ENCODE data around the gene MAPK4. TPM values are rescaled to one million over a fixed set of nuclear protein-coding genes. Genes with fewer than 3 reads are reported as not detected.
"Not testable (repeated sequence)": the region's sequence is repeated elsewhere in the genome, so short reads cannot be mapped to it uniquely, and the experiment has no call there.

Gene MAPK4
- total RNA-seq, 1 experiment from 2014 or later = not detected

GRCh38 chr18:50696929-50697328 is 137.0 kb downstream of the MAPK4 start:
- in situ Hi-C loops (cut with HindIII; ENCODE audit: low pct_unique_long_range_greater_than_20kb, low sequenced_read_pairs) = no loop called here
- DNase-seq (ENCODE audit: low read depth) = no peak

DNA sequence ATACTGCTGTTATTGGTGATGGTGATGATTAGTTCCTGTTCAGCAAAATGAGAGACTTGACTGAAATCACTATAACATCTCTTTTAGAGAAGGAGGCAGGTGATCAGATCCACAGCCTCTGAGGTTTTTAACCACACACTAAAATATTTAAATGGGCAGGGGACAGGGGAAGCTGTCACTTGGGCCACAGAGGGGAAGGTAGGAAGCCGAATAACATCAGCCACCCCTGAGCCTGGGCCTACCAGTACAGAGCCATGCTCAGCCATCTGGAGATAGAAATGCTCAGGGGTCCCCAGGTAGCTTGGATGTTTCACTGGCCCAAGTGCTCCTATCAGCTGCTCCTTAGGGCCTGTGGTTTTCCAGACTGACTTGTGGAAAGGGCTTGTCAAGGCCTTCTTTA is 137.6 kb downstream of the MAPK4 start:
- DNase-seq (ENCODE audit: low read depth) = no peak

DNA sequence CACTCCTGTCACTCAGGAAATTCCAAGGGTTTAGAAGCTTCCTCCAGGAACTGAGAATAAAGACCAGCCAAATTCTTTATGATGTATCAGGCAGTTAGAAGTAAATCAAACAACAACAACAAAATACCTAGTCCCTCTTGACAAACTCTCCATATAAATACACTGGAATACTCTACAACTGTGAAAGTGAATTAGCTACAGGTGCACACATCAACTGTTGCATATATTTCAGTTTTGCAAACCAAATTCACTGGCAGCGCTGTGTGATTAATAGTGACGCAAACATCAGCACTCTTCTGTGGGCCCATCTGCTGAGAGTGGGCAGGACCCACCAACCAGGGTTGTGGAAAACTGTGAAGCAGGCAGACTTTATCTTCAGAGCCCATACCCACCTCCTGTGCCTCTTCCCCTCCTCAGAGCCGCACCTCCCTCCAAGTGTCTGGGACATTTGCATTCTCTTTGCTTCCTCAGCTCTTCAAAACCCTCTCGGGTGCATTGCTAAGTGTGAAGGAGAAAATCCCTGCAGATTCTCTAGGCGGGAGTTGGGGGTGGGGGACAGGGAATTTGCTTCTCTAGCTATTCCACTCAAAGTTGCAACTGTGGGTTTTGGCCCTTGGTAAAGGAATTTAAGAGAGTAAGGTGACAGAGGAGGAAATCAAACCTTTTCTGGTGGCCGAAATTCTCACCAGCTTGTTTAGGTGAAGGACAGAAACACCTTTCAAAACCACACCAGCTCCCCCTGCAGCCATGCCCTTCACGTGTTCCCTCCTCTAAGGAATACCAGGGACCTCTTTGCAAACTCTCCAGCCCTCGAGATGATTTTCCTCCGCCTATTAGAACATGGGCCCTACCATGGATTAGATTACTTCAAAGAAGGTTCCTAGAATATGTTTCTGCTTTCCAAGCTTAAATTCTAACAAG is 140.6 kb downstream of the MAPK4 start:
- in situ Hi-C loops (cut with HindIII; ENCODE audit: low pct_unique_long_range_greater_than_20kb, low sequenced_read_pairs) = no loop called here
- no peak for DNase-seq (ENCODE audit: low read depth)

More for the DNA sequence above, 137.6 kb downstream of the MAPK4 start:
- in situ Hi-C loops (cut with HindIII; ENCODE audit: low pct_unique_long_range_greater_than_20kb, low sequenced_read_pairs) = no loop called here

DNA sequence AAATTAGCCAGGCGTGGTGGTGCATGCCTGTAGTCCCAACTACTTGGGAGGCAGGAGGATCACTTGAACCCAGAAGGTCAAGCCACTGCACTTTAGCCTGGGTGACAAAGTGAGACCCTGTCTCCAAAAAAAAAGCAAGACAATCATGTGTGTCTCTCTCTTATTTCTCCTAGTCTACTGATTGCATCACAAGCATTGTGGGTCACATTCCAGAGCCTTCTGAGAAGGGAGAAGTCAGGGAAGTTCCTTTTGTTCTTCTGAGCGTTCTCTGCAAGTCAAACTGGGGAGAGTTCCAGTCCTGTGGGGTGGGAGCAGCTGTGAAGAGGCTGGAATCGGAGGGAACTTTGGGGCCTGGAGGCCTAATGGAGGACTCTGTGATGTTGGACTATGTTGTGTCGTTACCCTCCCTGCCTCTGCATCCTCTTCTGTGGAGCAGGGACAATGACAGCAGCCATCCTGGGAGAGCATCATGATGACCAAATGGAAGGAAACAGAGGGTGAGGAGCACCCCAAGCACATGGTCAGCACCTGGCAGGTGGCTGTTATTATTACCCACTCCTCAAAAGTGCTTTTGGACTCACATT is 144.6 kb downstream of the MAPK4 start:
- DNase-seq (ENCODE audit: low read depth) = no peak
- in situ Hi-C loops (cut with HindIII; ENCODE audit: low pct_unique_long_range_greater_than_20kb, low sequenced_read_pairs) = no loop called here

DNA sequence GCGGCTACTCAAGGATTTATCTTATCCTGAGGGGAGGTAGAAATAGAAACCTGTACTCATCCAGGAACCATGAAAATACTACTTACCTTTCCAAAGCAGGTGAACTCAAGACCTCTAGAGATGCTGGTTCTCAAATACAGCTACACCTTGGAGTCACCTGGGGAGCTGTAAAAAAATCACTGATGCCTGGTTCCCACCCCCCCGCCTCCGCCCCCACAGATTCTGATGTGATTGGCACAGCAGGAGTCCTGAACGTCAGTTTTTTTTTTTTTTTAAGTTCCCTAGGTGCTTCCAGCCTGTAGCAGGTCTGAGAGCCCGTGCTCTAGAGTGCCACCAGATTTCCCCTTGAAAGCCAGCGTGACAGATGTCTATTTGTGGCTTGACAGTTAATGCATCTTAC is 146.3 kb downstream of the MAPK4 start:
- in situ Hi-C loops (cut with HindIII; ENCODE audit: low pct_unique_long_range_greater_than_20kb, low sequenced_read_pairs) = no loop called here

GRCh38 chr18:50706651-50707050 is 146.8 kb downstream of the MAPK4 start:
- in situ Hi-C loops (cut with HindIII; ENCODE audit: low pct_unique_long_range_greater_than_20kb, low sequenced_read_pairs) = no loop called here
- DNase-seq (ENCODE audit: low read depth) = no peak

More for the DNA sequence above, 146.3 kb downstream of the MAPK4 start:
- DNase-seq (ENCODE audit: low read depth) = no peak

DNA sequence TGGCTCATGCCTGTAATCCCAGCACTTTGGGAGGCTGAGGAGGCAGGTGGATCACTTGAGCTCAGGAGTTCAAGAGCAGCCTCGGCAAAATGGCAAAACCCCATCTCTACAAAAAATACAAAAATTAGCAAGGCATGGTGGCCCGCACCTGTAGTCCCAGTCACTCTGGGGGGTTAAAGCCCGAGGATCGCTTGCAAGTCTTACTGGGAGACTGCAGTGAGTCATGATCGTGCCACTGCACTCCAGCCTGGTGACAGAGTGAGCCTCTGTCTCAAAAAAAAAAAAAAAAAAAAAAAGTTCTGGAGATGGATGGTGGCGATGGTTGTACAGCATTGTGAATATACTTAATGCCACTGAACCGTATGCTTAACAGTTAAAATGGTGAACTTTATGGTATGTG is 147.4 kb downstream of the MAPK4 start:
- in situ Hi-C loops (cut with HindIII; ENCODE audit: low pct_unique_long_range_greater_than_20kb, low sequenced_read_pairs); DNase-seq (ENCODE audit: low read depth): not testable (repeated sequence)

- DNase-seq (ENCODE audit: low read depth) = no peak
- in situ Hi-C loops (cut with HindIII; ENCODE audit: low pct_unique_long_range_greater_than_20kb, low sequenced_read_pairs) = no loop called here
Measured at GRCh38 chr18:50707855-50708469, 148.1 kb downstream of the MAPK4 start.

GRCh38 chr18:50709193-50709592 is 149.3 kb downstream of the MAPK4 start:
- no peak for DNase-seq (ENCODE audit: low read depth)
- in situ Hi-C loops (cut with HindIII; ENCODE audit: low pct_unique_long_range_greater_than_20kb, low sequenced_read_pairs) = no loop called here

GRCh38 chr18:50711386-50711785 is 151.5 kb downstream of the MAPK4 start:
- no peak for DNase-seq (ENCODE audit: low read depth)
- in situ Hi-C loops (cut with HindIII; ENCODE audit: low pct_unique_long_range_greater_than_20kb, low sequenced_read_pairs) = no loop called here

DNA sequence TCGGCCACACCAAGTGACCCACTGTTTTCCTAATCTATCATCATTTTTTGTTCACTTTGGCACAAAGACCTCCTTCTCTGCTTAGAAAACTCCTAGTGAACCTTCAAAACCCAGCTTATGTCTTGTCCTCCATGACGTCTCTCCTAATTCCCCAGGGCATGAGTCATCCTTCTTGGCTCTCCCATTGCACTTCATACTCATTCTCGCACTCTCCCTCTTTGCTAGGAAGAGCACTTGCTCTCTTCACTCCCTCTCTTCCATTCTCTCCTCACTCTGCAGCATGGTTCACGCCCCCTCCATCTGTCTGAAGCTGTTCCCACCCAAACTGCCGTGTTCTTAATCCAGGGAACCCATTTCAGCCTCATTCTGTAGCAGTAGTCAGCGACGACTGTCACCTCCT is 156.0 kb downstream of the MAPK4 start:
- in situ Hi-C loops (cut with HindIII; ENCODE audit: low pct_unique_long_range_greater_than_20kb, low sequenced_read_pairs) = no loop called here
- DNase-seq (ENCODE audit: low read depth) = no peak

DNA sequence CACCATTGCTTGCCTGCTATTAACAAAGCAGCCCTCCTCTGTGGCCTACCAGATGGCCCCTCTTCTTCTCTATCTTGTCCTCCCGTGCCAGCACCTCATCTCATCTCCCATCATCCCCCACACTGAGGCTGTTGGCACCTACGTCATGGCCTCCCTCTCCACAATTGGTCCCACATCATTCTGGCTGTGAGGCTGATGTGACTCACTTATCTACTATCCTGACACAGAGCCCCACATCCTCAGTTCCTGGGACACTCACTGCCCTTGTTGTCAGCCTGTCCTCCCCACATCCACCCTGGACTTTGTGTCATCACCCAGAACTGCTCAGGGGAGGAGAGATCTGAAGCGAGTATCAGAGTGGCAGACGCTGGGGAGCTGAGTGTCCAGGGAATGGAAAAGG is 157.0 kb downstream of the MAPK4 start:
- in situ Hi-C loops (cut with HindIII; ENCODE audit: low pct_unique_long_range_greater_than_20kb, low sequenced_read_pairs) = no loop called here
- no peak for DNase-seq (ENCODE audit: low read depth)

- in situ Hi-C loops (cut with HindIII; ENCODE audit: low pct_unique_long_range_greater_than_20kb, low sequenced_read_pairs) = no loop called here
- DNase-seq (ENCODE audit: low read depth) = no peak
Measured at GRCh38 chr18:50717563-50717962, 157.7 kb downstream of the MAPK4 start.

DNA sequence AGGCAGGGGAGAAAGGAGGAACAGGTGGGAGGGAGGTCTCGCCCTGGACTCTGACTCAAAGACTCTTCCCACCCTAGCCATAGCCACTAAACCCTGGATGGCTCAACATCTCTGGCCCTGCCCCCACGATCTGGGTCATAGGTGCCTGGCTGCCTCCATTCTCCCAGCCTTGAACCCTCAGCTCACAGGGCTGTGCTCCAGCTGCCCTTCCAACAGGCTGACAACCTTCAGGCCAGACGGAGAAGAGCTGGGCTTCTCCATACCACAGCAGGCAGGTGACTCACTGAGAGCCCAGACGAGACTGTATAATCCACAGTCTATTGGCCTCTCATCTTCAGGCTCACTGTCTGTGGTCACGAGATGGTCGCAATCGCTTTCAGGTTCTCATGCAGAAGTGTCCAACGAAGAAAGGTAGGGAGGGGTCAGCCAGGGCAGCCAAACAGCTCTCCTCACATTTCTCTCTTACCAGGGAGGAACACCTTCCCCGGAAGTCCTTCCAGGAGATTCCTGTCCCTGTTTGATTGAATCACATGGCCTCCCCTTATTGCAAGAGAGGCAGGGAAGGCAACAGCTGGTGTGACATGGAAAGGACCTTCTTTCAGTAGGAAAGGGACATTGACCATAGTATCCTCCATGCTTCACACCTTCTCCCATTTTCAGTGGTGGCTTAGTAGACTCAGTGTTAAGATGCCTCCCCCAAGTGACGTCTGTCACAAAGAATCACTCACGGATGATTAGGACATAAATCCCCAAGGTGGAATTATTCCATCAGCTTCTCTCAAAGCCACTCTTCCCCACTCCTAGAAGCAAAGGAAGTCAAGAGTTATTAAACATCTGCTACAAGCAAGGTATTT is 159.8 kb downstream of the MAPK4 start:
- in situ Hi-C loops (cut with HindIII; ENCODE audit: low pct_unique_long_range_greater_than_20kb, low sequenced_read_pairs) = no loop called here
- DNase-seq (ENCODE audit: low read depth) = no peak

- in situ Hi-C loops (cut with HindIII; ENCODE audit: low pct_unique_long_range_greater_than_20kb, low sequenced_read_pairs) = no loop called here
- no peak for DNase-seq (ENCODE audit: low read depth)
Measured at GRCh38 chr18:50720325-50720674, 160.4 kb downstream of the MAPK4 start.

DNA sequence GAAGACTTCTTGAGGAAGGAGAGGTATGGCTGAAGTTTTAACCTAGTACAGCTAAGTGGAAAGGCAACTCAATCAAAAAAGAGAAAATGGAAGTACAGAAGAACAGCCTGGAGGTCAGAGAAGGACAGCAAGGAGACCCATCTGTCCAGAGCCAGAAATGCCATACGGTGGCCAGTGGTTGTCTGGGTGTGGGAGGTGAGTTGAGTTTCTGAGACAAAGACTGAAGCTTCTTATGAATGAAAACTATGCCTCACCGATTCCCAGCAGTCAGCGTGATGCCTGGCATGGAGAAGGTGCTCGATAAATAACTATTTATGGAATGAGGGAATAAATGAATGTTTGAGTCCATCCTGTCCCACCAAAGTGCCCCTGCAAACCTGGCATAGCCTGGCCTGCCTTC is 161.1 kb downstream of the MAPK4 start:
- in situ Hi-C loops (cut with HindIII; ENCODE audit: low pct_unique_long_range_greater_than_20kb, low sequenced_read_pairs) = no loop called here

DNA sequence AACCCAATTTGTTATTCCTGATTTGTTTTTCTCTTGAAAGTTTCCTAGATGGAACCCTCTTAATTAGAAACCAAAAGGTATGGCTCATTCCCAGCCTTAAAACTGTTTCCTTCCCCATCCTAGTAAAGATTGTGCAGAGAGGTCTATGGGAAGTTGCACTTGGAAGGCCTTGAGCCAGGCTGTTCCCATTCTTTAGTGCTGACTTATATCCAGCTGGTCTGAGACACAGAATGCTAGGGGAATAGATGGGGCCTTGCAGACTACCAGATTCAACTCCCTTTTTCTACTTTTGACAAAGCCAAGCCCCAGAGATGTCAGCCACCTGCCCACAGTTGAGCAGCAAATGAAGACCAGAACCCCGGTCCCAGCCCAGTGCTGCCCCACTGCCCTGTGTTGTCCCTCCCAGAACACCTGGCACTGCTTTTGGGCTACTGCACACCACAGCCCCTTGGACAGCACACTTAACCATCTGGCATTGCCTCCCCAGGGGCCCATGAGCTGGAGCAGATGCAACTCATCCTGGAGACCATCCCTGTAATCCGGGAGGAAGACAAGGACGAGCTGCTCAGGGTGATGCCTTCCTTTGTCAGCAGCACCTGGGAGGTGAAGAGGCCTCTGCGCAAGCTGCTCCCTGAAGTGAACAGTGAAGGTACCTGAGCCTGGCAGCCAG is 161.7 kb downstream of the MAPK4 start:
- in situ Hi-C loops (cut with HindIII; ENCODE audit: low pct_unique_long_range_greater_than_20kb, low sequenced_read_pairs) = no loop called here
- no peak for DNase-seq (ENCODE audit: low read depth)

More for the DNA sequence above, 161.1 kb downstream of the MAPK4 start:
- no peak for DNase-seq (ENCODE audit: low read depth)

- in situ Hi-C loops (cut with HindIII; ENCODE audit: low pct_unique_long_range_greater_than_20kb, low sequenced_read_pairs) = no loop called here
- no peak for DNase-seq (ENCODE audit: low read depth)
Measured at GRCh38 chr18:50722311-50722710, 162.4 kb downstream of the MAPK4 start.

All from Caki2 (cell line).